IMR-90 (cell line): ENCODE measurements around the gene PARP12. TPM values are rescaled to one million over a fixed set of nuclear protein-coding genes. Genes with fewer than 3 reads are reported as not detected.

Source experiments
- ATAC-seq: fragments of 200-7000 bp; cut with Tn5 transposase; 2 replicates; pipeline ENCODE4 v1.9.1; 2020; ENCODE audit warnings: low read depth, mild to moderate bottlenecking, moderate library complexity
- BruUV-seq: library from RNA; stranded (reverse); fragments of 400-500 nt; replicated peaks from 2 replicates; lab custom pipeline; 2021; lab: Mats Ljungman, UMichigan
- CTCF ChIA-PET: fragments of 300-600 bp; formaldehyde crosslinking; extraction: SDS; loops from one replicate; lab custom pipeline; 2021; ENCODE audit warnings: antibody characterized with exemption; lab: Yijun Ruan, JAX
- POLR2A ChIA-PET: fragments of 300-600 bp; sonication (Branson Sonifier 250); formaldehyde crosslinking; loops from one replicate; lab custom pipeline; 2022; ENCODE audit warnings: antibody characterized with exemption; ENCODE audit not compliant: unreplicated experiment; lab: Charles Lee
- DNase-seq: peaks from one replicate; pipeline ENCODE4 v3.0.0; 2013
- H2AFZ ChIP-seq: replicated peaks from 2 replicates; pipeline ENCODE3; 2013; ENCODE audit warnings: low read length, mild to moderate bottlenecking; ENCODE audit not compliant: poor library complexity
- H2AK5ac ChIP-seq: 2 replicates; pipeline ENCODE4 v1.6.1; 2013; ENCODE audit warnings: low read depth, low read length, inconsistent platforms
- H2AK9ac ChIP-seq: replicated peaks from 2 replicates; pipeline ENCODE3; 2013; ENCODE audit warnings: mild to moderate bottlenecking, low read depth, low read length, moderate library complexity; ENCODE audit not compliant: poor library complexity
- H2BK120ac ChIP-seq: 2 replicates; pipeline ENCODE4 v1.6.1; 2013; ENCODE audit warnings: low read depth, low read length, inconsistent platforms
- H2BK15ac ChIP-seq: 3 replicates; pipeline ENCODE4 v1.6.1; 2013; ENCODE audit warnings: low read depth, low read length, inconsistent platforms
- H2BK20ac ChIP-seq: 2 replicates; pipeline ENCODE4 v1.6.1; 2013; ENCODE audit warnings: low read depth, mild to moderate bottlenecking, inconsistent platforms, low read length, moderate library complexity
- H2BK5ac ChIP-seq: 2 replicates; pipeline ENCODE4 v1.6.1; 2013; ENCODE audit warnings: mild to moderate bottlenecking, low read depth, low read length, inconsistent platforms; ENCODE audit not compliant: poor library complexity, severe bottlenecking
- H3K14ac ChIP-seq: replicated peaks from 2 replicates; pipeline ENCODE4 v1.6.1; 2013; ENCODE audit warnings: low read depth, low read length, inconsistent platforms
- H3K18ac ChIP-seq: 2 replicates; pipeline ENCODE4 v1.6.1; 2013; ENCODE audit warnings: low read depth, low read length, control low read depth
- H3K23ac ChIP-seq: 2 replicates; pipeline ENCODE4 v1.6.1; 2013; ENCODE audit warnings: low read depth, low read length, inconsistent platforms
- H3K27ac ChIP-seq: 2 replicates; pipeline ENCODE4 v1.5.1; 2013; ENCODE audit warnings: mild to moderate bottlenecking, control low read depth, low read length; ENCODE audit not compliant: insufficient read depth
- H3K27me3 ChIP-seq: 2 replicates; pipeline ENCODE4 v1.6.1; 2013; ENCODE audit warnings: low read length; ENCODE audit not compliant: control insufficient read depth, insufficient read depth
- H3K36me3 ChIP-seq: 2 replicates; pipeline ENCODE4 v1.6.1; 2013; ENCODE audit warnings: low read length, mixed read lengths; ENCODE audit not compliant: control insufficient read depth, insufficient read depth
- H3K4ac ChIP-seq: 2 replicates; pipeline ENCODE4 v1.6.1; 2013; ENCODE audit warnings: low read depth, low read length, inconsistent platforms
- H3K4me1 ChIP-seq: 2 replicates; pipeline ENCODE4 v1.6.1; 2013; ENCODE audit warnings: low read length, mixed read lengths; ENCODE audit not compliant: control insufficient read depth, insufficient read depth
- H3K4me2 ChIP-seq: 2 replicates; pipeline ENCODE4 v1.6.1; 2013; ENCODE audit warnings: low read depth, mild to moderate bottlenecking, control low read depth, low read length, moderate library complexity
- H3K4me3 ChIP-seq: 2 replicates; pipeline ENCODE4 v1.5.1; 2013; ENCODE audit warnings: low read depth, mild to moderate bottlenecking, control low read depth, low read length, moderate library complexity; ENCODE audit not compliant: insufficient read depth
- H3K56ac ChIP-seq: 2 replicates; pipeline ENCODE4 v1.6.1; 2013; ENCODE audit warnings: low read length, inconsistent platforms; ENCODE audit not compliant: insufficient read depth; ENCODE audit errors: extremely low read depth
- H3K79me1 ChIP-seq, 2 experiments: 2 replicates each; pipeline ENCODE4 v1.6.1; 2013; ENCODE audit warnings: low read length in 2 of 2, inconsistent platforms in 1 of 2, low read depth in 1 of 2
- H3K9ac ChIP-seq: 2 replicates; pipeline ENCODE4 v1.6.1; 2013; ENCODE audit warnings: low read depth, low read length, control low read depth
- H3K9me1 ChIP-seq: 2 replicates; pipeline ENCODE4 v1.6.1; 2013; ENCODE audit warnings: low read length, inconsistent platforms; ENCODE audit not compliant: insufficient read depth
- H3K9me3 ChIP-seq: 2 replicates; pipeline ENCODE4 v1.6.1; 2013; ENCODE audit warnings: low read length; ENCODE audit not compliant: control insufficient read depth, insufficient read depth
- H4K20me1 ChIP-seq: 2 replicates; pipeline ENCODE4 v1.6.1; 2013; ENCODE audit warnings: low read length, inconsistent platforms; ENCODE audit not compliant: insufficient read depth
- H4K5ac ChIP-seq: 2 replicates; pipeline ENCODE4 v1.6.1; 2013; ENCODE audit warnings: mild to moderate bottlenecking, low read depth, low read length, control low read depth
- H4K8ac ChIP-seq, 2 experiments: 2 replicates each; pipeline ENCODE4 v1.6.1; 2013; ENCODE audit warnings: low read depth in 2 of 2, low read length in 2 of 2, control low read depth in 1 of 2, inconsistent platforms in 1 of 2
- H4K91ac ChIP-seq: 2 replicates; pipeline ENCODE4 v1.6.1; 2013; ENCODE audit warnings: low read depth, low read length, inconsistent platforms; ENCODE audit not compliant: insufficient read depth
- BHLHE40 ChIP-seq: fragments of 150-350 bp; IDR thresholded peaks from 2 replicates; pipeline ENCODE4 v1.6.1; 2016; ENCODE audit warnings: mild to moderate bottlenecking, low read depth, low read length
- CEBPB ChIP-seq: IDR thresholded peaks from 2 replicates; pipeline ENCODE4 v1.6.1; 2012; ENCODE audit warnings: low read depth, low read length, improper control_type of control experiment
- CHD1 ChIP-seq: IDR thresholded peaks from 2 replicates; pipeline ENCODE4 v1.6.1; 2012; ENCODE audit warnings: low read depth, low read length, improper control_type of control experiment
- CTCF ChIP-seq: conservative IDR thresholded peaks from 2 replicates; pipeline ENCODE4 v1.5.1; 2012; ENCODE audit warnings: mild to moderate bottlenecking, low read depth, low read length, improper control_type of control experiment
- MAFK ChIP-seq: IDR thresholded peaks from 2 replicates; pipeline ENCODE4 v1.6.1; 2012; ENCODE audit warnings: low read depth, low read length, improper control_type of control experiment
- MAZ ChIP-seq: IDR thresholded peaks from 2 replicates; pipeline ENCODE4 v1.6.1; 2012; ENCODE audit warnings: low read depth, mild to moderate bottlenecking, low read length, improper control_type of control experiment, moderate library complexity, borderline replicate concordance
- NFE2L2 ChIP-seq: fragments of 150-350 bp; IDR thresholded peaks from 2 replicates; pipeline ENCODE4 v1.6.1; 2016; ENCODE audit warnings: low read depth, mild to moderate bottlenecking, low read length
- RAD21 ChIP-seq: IDR thresholded peaks from 2 replicates; pipeline ENCODE4 v1.6.1; 2012; ENCODE audit warnings: low read length, improper control_type of control experiment
- RFX5 ChIP-seq: IDR thresholded peaks from 2 replicates; pipeline ENCODE4 v1.8.0; 2012; ENCODE audit warnings: low read depth, mild to moderate bottlenecking, low read length, moderate library complexity
- SMC3 ChIP-seq: fragments of 150-350 bp; IDR thresholded peaks from 2 replicates; pipeline ENCODE4 v1.6.1; 2016; ENCODE audit warnings: low read depth, mild to moderate bottlenecking, antibody characterized with exemption, low read length, moderate library complexity
- WGBS, 2 experiments: methylation state at CpG; one replicate each; pipeline versions ENCODE4 v1.1.5 to v1.1.7; 2013; ENCODE audit warnings: missing lambda C conversion rate in 2 of 2; ENCODE audit not compliant: insufficient read length in 1 of 2; ENCODE audit errors: extremely low coverage in 2 of 2; 5-methylcytosine and 5-hydroxymethylcytosine counted together
- dilution Hi-C: fragments of 300-500 bp; cut with HindIII; formaldehyde crosslinking; loops from one replicate; pipeline ENCODE4 v1.14.3; 2018; ENCODE audit warnings: low sequenced_read_pairs; ENCODE audit not compliant: unreplicated experiment
- in situ Hi-C: fragments of 300-500 bp; cut with MboI; formaldehyde crosslinking; loops from 3 replicates; pipeline ENCODE4 v1.14.3; 2019; ENCODE audit warnings: low sequenced_read_pairs, inconsistent platforms, mixed read lengths
- intact Hi-C: fragments of 100-400 bp; cut with micrococcal nuclease; formaldehyde crosslinking; loops from 2 replicates; pipeline ENCODE4 v1.10.0; 2022
- polyA plus RNA-seq, 3 experiments: library from polyadenylated mRNA; depleted of rRNA; stranded (reverse); fragments of >200 nt; gene quantifications; 2 replicates each; pipeline ENCODE4 v1.2.3, GENCODE V29; 2012; ENCODE audit warnings: low replicate concordance in 1 of 3
- total RNA-seq: library from RNA; depleted of rRNA; stranded (reverse); fragments of >200 nt; gene quantifications from 2 replicates; pipeline ENCODE4 v1.2.3, GENCODE V29; 2012
- TF ChIP-seq, protein P1 (sequence below): fragments of 150-350 bp; IDR thresholded peaks from 2 replicates; pipeline ENCODE4 v1.6.1; 2017; ENCODE audit warnings: mild to moderate bottlenecking, antibody characterized with exemption, low read length, low read depth

PARP12 gene
- total and polyA plus RNA-seq, 2 of the 4 experiments (the other 2 are of a cell fraction): 7.2 to 11.3 TPM

DNA sequence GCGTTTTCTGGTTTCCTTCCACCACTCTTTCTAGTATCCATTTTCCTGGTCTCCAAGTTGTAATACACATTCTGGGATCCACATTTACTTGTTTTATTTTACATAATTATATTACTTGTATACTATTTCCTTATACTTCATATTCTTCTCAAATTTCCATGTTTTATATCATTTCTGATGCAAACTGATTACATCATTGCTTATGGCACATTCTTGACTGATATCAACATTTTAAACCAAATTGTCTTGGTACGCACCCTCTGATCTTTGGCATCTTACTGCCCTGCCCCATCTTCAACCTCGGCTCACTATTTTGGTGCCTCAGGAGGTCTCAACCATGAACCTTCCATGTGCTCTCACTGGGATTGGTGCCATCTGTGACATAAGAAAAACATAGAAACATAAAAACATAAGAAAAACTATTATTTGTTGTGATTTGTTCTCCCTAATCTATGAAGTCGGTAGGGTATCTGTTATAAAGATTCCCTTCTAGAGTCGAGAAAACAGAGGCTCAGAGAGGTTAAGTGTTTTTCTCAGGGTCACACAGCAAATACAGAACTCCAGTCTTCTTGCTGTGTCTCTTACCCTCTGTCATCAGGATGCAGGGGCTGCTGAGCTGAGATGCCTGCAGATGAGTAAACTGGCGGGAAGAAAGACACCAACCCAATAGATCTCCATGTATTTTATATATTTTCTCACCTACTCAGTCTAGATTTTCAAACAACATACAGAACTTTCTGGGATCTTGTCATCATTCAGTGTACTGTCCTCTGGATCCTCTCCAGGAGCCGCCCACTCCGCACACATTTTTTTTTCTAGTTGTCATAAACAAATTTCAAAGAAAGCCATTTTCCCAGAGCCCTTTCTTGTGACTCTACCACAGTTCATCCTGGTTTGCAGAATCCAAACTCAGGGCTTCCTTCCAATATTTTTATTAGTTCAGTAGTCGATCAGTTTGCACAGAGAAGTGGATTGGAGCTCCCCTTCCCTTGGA is 79.5 kb downstream of the PARP12 start:
- dilution Hi-C loops: no loop called here
- Histone ChIP-seq H3K4ac (peak overlapping the region; percentile 43; the same call in 1 of the 2 replicates), H3K27ac (no peak overlapping the region), H2AFZ (no peak overlapping the region), H2AK9ac (no peak overlapping the region), H4K8ac (no peak overlapping the region), H3K9ac (no peak overlapping the region), H3K56ac (no peak overlapping the region), H3K23ac (no peak overlapping the region), H3K14ac (peak overlapping the region; percentile 37), H3K36me3 (no peaks in the 10 kb centered on the region), H3K27me3 (no peaks in the 10 kb centered on the region; the same call in 1 of the 2 replicates), H2BK5ac (no peak overlapping the region), H3K9me3 (no peaks in the 10 kb centered on the region), H3K18ac (peak overlapping the region; percentile 24; the same call in 1 of the 2 replicates), H3K79me1 (no peaks in the 10 kb centered on the region), H3K9me1 (no peaks in the 10 kb centered on the region; the same call in 1 of the 2 replicates), H2BK20ac (0 out of 2 replicates have a peak overlapping the region, but pooled peaks have one; percentile 14), H2BK120ac (peak overlapping the region; percentile 14), H3K4me3 (no peak overlapping the region), H4K20me1 (no peaks in the 10 kb centered on the region), H2AK5ac (0 out of 2 replicates have a peak overlapping the region, but pooled peaks have one; percentile 27), H3K4me2 (no peak overlapping the region), H2BK15ac (no peak overlapping the region), H3K4me1 (peaks cover 7% of the 10 kb centered on the region; the same call in 1 of the 2 replicates), H4K91ac (no peak overlapping the region), H4K5ac (no peak overlapping the region)
- WGBS, 2 experiments: 100% methylated on average over 1 of the region's 9 CpGs; no CpG with 5 or more reads in 1 of the 2 experiments
- no TSS peak for BruUV-seq
- DNase-seq: peak; percentile 57
- TF ChIP-seq MAZ (no peak), RAD21 (no peak), CTCF (no peak), CEBPB (no peak), RFX5 (no peak), MAFK (no peak), NFE2L2 (no peak), SMC3 (no peak), CHD1 (no peak), BHLHE40 (no peak)
- TF ChIP-seq, protein P1, sequence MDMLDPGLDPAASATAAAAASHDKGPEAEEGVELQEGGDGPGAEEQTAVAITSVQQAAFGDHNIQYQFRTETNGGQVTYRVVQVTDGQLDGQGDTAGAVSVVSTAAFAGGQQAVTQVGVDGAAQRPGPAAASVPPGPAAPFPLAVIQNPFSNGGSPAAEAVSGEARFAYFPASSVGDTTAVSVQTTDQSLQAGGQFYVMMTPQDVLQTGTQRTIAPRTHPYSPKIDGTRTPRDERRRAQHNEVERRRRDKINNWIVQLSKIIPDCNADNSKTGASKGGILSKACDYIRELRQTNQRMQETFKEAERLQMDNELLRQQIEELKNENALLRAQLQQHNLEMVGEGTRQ: no peak
- intact Hi-C loops: no loop called here
- ATAC-seq: peak; percentile 21; the same call in 1 of the 2 replicates
- ChIA-PET POLR2A (no interaction called here), CTCF (no interaction called here)
- in situ Hi-C loops: no loop called here
